K562 treated with DMSO at 1 percent for 12 hours (cell line): ENCODE results near the gene UQCRFS1. TPM values are rescaled to one million over a fixed set of nuclear protein-coding genes. Genes with fewer than 3 reads are reported as not detected.

Experiments used
- total RNA-seq: library from RNA; unstranded; fragments of 300-600 nt; gene quantifications from 2 replicates; pipeline ENCODE4 v1.2.3, GENCODE V29; 2022; ENCODE audit not compliant: insufficient read depth

Gene UQCRFS1
- total RNA-seq, result 41.7 and 45.6 TPM in 2 replicates

DNA sequence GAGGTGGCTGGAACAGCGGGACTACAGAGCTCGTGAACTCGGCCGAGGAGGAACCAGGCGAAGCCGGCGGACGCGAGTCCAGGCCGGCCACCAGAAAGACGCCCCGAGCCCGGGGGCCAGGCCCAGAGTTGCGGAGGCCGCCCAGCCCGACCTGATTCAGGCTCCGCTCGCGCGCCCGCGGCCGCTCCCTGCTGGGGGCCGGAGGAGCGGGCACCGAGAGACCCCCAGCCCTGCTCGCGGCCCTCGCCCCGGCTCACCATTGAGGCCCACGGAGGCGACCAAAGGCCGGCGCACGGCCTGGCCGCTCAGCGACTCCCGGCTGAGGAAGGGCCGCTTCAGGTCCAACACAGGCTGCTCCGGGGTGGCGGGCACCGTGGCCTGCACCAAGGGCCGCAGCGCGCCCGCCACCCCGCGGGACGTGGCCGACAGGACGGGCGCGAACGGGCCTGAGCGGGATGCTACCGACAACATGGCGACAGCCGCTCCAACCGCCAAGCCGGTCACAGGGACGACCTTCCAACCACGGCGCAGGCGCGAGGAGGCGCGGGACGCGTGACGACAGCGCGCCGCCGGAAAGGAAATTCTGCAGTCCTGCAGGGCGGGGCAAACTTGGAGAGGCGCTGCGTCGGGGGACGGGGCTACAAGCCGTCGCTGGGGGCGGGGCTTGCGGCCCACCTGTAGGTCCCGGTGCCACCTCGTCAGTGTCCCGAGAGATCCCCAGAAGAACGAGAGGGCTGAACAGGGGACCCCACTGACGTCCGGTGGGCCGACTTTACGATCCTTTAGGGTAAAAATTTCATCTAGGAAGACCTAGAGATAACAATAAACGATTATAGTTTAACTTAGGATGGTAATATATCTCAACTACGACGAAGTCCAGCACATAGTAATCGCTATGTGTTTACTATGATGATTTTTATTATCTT, at the start of gene UQCRFS1:
Gene UQCRFS1, minus strand, starts transcription at position 504 of the 926 bp plus-strand sequence. Its CDS starts 33 bp downstream, at position 471.

